ENCODE results near the gene UBN1.
"Not testable (repeated sequence)": the region's sequence is repeated elsewhere in the genome, so short reads cannot be mapped to it uniquely, and the experiment has no call there.

UBN1 gene

DNA sequence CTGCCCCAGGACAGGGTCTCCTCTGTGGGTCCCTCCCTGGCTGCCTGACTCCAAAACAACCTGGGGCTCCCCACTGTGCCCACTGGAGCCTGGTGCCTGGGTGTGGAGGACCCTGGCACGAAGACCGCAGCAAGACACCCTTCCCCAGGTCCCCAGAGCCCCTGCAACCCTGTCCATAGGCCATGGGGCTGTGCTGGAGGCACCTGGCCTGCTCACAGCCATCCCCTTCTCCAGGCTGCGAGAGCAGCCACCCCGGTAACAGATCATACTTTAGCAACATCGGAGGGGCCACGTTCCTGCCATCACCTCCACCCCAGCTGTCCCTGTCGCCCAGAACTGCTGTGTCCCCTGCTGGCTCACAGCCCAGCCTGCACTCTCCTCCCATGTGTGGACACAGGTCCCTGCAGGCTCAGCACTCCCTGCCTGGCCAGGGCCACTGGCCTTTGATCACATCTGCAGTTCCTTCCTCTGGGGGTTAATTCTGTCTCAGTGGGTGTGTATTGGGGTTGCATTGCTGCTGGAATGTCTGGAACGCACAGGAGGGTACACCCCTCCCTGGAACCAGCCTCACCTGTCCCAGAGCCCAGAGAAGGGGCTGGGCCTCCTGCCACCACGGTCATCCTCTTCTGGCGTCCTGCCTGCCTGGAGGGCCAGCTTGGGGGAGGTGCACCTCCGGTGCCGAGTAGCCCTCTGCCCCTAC lies 77.5 kb downstream of the UBN1 start:
- no peak for DNase-seq (ENCODE audit: low read depth)
- TF ChIP-seq, protein P1, sequence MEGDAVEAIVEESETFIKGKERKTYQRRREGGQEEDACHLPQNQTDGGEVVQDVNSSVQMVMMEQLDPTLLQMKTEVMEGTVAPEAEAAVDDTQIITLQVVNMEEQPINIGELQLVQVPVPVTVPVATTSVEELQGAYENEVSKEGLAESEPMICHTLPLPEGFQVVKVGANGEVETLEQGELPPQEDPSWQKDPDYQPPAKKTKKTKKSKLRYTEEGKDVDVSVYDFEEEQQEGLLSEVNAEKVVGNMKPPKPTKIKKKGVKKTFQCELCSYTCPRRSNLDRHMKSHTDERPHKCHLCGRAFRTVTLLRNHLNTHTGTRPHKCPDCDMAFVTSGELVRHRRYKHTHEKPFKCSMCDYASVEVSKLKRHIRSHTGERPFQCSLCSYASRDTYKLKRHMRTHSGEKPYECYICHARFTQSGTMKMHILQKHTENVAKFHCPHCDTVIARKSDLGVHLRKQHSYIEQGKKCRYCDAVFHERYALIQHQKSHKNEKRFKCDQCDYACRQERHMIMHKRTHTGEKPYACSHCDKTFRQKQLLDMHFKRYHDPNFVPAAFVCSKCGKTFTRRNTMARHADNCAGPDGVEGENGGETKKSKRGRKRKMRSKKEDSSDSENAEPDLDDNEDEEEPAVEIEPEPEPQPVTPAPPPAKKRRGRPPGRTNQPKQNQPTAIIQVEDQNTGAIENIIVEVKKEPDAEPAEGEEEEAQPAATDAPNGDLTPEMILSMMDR (conservative IDR thresholded peaks at IDR 0.05; ENCODE audit: low read length), result no peak
- no peak overlapping the region for H3K4me3 ChIP-seq (ENCODE audit: low read length)

GRCh38 chr16:4925293-4925607 lies 78.0 kb downstream of the UBN1 start:
- TF ChIP-seq, protein P1 (conservative IDR thresholded peaks at IDR 0.05; ENCODE audit: low read length), result no peak
- H3K4me3 ChIP-seq (ENCODE audit: low read length), result no peak overlapping the region
- no peak for DNase-seq (ENCODE audit: low read depth)

GRCh38 chr16:4925791-4926190 lies 78.5 kb downstream of the UBN1 start:
- H3K4me3 ChIP-seq (ENCODE audit: low read length), result no peak overlapping the region
- TF ChIP-seq, protein P1 (conservative IDR thresholded peaks at IDR 0.05; ENCODE audit: low read length), result no peak
- DNase-seq (ENCODE audit: low read depth), result no peak

- TF ChIP-seq, protein P1 (conservative IDR thresholded peaks at IDR 0.05; ENCODE audit: low read length), result no peak
- no peak overlapping the region for H3K4me3 ChIP-seq (ENCODE audit: low read length)
- no peak for DNase-seq (ENCODE audit: low read depth)
These were observed 79.6 kb downstream of the UBN1 start for GRCh38 chr16:4926928-4927327.

GRCh38 chr16:4927661-4928060 lies 80.4 kb downstream of the UBN1 start:
- DNase-seq (ENCODE audit: low read depth), result no peak
- TF ChIP-seq, protein P1 (conservative IDR thresholded peaks at IDR 0.05; ENCODE audit: low read length), result no peak
- no peak overlapping the region for H3K4me3 ChIP-seq (ENCODE audit: low read length)

DNA sequence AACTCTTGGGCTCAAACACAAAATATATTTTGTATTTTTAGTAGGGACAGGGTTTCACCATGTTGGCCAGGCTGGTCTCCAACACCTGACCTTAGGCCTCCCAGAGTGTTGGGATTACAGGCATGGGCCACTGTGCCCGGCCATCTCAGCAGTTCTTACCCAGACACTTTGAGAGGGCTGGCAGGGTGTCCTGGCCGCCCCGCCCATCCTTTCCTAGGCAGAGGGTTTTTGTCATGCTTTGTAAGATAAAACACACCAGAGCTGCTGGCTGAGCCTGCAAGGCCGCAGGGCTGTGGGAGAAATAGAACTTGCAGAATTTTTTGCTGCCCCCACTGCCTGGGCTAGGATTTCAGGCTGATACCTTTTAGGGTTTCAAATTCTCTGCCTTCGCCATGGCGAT lies 80.9 kb downstream of the UBN1 start:
- H3K4me3 ChIP-seq (ENCODE audit: low read length), result no peak overlapping the region
- DNase-seq (ENCODE audit: low read depth), result no peak
- TF ChIP-seq, protein P1 (conservative IDR thresholded peaks at IDR 0.05; ENCODE audit: low read length), result no peak

- not testable (repeated sequence) for DNase-seq (ENCODE audit: low read depth); H3K4me3 ChIP-seq (ENCODE audit: low read length)
These were observed 82.3 kb downstream of the UBN1 start for GRCh38 chr16:4929619-4930018.

DNA sequence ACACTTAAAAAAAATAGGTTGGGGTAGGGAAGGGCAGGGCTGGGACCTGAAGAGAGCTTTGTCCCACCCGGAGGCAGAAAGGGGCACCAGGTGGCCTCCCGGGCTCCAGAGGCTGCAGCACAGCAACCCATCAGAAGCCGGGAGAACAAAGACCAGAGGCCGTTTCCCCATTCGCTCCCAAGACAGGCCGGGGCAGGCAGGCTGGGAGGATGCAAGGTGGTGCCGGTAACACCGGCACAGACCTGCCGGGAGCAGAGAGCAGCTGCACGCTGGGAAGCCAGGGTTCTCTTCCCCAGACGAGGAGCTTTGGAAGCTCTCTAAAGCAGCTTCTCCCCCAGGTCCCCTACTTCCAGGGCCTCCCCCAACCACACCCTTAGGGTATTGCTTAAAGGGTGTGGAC lies 84.1 kb downstream of the UBN1 start:
- TF ChIP-seq, protein P1 (conservative IDR thresholded peaks at IDR 0.05; ENCODE audit: low read length), result no peak
- no peak overlapping the region for H3K4me3 ChIP-seq (ENCODE audit: low read length)
- DNase-seq (ENCODE audit: low read depth), result no peak

Data from AG10803 (cell line).